Suprapubic skin (tissue), 4 donors: ENCODE data around the gene PPT1.

Experiments
- POLR2A ChIP-seq, 2 donors: fragments of 450-650 bp; IDR thresholded peaks; one replicate each; pipeline ENCODE4 v1.6.1; 2017; ENCODE audit warnings: antibody characterized with exemption in 2 of 2, mild to moderate bottlenecking in 2 of 2, moderate library complexity in 2 of 2
- POLR2AphosphoS5 ChIP-seq, 3 donors: sonication (generic); formaldehyde crosslinking; IDR thresholded peaks; one replicate each; pipeline ENCODE4 v1.6.1; 2017; ENCODE audit warnings: antibody characterized with exemption in 3 of 3
- TF ChIP-seq, protein P1 (sequence below), 2 donors: fragments of 200-600 bp in 1 of 2; fragments of 450-650 bp in 1 of 2; sonication (generic) in 1 of 2; IDR thresholded peaks; one replicate each; pipeline ENCODE4 v1.5.1; 2016 to 2019; ENCODE audit warnings: antibody characterized with exemption in 2 of 2, mild to moderate bottlenecking in 1 of 2, moderate library complexity in 1 of 2

GRCh38 chr1:40110389-40110788, 13.3 kb upstream of the PPT1 start:
- TF ChIP-seq, protein P1, sequence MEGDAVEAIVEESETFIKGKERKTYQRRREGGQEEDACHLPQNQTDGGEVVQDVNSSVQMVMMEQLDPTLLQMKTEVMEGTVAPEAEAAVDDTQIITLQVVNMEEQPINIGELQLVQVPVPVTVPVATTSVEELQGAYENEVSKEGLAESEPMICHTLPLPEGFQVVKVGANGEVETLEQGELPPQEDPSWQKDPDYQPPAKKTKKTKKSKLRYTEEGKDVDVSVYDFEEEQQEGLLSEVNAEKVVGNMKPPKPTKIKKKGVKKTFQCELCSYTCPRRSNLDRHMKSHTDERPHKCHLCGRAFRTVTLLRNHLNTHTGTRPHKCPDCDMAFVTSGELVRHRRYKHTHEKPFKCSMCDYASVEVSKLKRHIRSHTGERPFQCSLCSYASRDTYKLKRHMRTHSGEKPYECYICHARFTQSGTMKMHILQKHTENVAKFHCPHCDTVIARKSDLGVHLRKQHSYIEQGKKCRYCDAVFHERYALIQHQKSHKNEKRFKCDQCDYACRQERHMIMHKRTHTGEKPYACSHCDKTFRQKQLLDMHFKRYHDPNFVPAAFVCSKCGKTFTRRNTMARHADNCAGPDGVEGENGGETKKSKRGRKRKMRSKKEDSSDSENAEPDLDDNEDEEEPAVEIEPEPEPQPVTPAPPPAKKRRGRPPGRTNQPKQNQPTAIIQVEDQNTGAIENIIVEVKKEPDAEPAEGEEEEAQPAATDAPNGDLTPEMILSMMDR (IDR thresholded peaks at IDR 0.05): no peak
- TF ChIP-seq POLR2A (IDR thresholded peaks at IDR 0.05): no peak
- no peak for TF ChIP-seq POLR2AphosphoS5 (IDR thresholded peaks at IDR 0.05)
